HG03439 (cell line): ENCODE results near the gene SCYGR8.
"Not testable (repeated sequence)": the region's sequence is repeated elsewhere in the genome, so short reads cannot be mapped to it uniquely, and the experiment has no call there.

Experiments
- ATAC-seq: cut with Tn5 transposase; IDR thresholded peaks from one replicate; pipeline ENCODE4 v1.9.1; 2021; ENCODE audit warnings: mild to moderate bottlenecking, moderate library complexity; ENCODE audit not compliant: unreplicated experiment

Gene SCYGR8, protein sequence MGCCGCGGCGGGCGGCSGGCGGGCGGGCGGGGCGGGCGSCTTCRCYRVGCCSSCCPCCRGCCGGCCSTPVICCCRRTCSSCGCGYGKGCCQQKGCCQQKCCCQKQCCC

DNA sequence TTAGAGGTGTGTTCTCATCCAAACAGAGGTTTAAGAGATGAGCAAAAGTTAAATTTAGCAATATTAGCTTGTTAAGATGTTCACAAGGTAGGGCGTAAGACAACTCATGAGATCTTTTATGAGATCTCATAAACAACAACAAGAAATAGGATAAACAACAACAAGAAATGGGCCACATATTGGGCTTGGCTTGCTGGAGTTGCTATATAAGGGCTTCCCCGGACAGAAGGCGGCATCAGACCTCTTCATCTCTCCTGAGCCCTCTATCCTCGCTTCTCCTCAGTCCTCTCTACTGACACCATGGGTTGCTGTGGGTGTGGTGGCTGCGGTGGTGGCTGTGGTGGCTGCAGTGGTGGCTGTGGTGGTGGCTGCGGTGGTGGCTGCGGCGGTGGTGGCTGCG is at the start of gene SCYGR8:
SCYGR8 (plus strand) TSS at position 301 of the 400 bp plus-strand sequence; CDS start at position 301, 0 bp downstream.
- no peak for ATAC-seq

DNA sequence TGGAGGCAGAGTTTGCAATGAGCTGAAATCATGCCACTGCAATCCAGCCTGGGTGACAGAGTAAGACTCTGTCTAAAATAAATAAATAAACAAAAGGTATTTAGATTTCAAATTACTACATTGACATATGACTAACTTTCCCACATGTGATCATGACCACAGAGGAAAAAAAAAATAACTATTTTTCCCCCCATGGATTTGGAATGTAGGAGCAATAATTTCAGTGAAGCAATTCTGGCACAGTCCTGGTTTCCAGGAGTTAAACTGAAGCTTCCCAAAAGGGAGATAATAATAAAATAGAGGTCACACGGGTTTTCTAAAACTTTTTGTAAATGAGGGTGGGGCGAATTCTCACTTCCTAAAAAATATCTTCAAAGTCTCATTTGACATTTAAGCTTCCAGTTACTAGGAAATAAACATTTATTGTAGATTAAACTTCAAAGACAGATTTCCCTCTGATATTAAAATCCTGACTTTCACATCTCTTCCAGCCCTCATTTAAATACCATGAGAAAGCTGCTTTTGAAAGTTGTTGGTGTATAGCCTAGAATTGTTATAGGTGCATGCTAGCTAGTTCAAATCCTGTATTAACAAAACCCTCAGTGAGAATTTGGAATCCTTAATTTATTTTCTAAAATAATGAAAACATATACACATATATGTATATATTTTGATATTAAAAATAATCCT is 48.6 kb upstream of the SCYGR8 start:
- no peak for ATAC-seq

DNA sequence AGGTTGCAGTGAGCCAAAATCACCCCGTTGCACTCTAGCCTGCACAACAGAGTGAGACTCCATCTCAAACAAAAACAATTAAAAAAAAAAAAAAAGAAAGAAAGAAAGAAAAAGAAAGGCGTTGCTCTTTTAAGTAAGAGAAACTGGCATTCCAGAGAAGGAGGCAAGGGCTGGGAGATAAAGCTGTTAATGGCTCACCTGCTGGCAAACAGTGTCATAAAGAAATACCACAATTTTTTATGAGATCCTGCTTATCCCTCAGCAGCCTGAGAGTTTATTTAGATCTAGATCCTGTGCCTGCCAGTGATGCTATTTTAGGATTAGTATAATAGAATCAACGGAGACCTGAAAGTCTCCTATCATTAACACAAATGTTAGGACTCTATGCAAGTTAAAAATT is 44.1 kb upstream of the SCYGR8 start:
- ATAC-seq = no peak

DNA sequence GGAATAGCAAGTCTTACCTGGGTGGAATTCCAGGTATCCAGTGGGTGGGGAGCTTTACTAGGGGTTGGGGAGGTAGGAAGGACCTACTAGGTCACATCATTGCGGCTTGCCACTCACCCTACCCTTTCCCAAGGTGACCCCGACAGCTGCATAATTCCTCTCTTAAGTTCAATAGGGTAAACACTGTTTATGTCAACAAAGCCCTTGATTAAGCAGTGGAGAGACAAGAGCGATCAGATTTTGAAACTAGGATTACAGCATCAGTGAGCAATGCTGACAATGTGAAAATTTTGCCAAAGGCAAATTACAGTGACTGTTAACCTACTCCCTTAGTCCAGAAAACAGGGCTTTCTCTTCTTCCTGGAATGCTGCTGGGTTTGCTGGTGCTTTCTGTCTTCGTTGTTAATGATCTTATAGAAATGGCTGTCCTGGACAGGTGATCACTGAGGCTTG is 42.4 kb upstream of the SCYGR8 start:
- ATAC-seq = no peak

DNA sequence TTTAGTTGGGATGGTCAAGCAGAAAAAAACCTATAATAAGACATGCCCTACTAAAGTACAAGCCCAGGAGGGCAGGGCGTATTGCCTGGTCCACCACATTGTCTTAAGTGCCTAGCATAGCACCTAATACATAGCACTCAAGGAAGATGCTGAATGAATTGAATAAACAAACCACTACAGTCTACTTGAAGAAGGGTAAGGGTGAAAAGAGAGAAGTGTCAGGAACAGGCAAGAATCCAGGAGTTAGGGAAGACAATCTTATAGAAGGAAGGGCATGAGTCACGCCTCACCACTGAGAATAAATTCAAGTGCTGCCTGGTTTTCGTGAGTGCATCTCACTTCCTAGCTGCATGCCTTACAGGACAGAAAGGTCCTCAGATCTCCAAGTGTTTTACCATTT is 41.7 kb upstream of the SCYGR8 start:
- no peak for ATAC-seq

DNA sequence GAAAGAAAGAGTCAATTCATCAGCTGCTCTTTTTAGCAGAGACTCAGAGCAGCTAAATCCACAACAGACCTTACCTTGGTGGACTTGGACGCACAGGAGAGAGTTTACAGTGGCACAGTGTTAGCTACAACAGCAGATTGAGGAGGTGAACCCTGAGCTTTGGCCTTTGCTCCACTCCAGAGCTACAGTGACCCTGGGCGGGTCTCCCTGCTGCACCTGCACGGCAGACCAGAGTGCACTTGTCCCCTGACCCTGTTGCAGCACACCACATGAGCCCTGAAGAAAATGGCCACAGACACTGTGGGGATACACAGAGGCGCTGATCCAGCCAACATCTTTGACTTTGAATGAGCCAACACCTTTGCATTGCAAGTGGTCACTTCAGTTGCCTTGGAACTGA is 38.8 kb upstream of the SCYGR8 start:
- ATAC-seq = no peak

DNA sequence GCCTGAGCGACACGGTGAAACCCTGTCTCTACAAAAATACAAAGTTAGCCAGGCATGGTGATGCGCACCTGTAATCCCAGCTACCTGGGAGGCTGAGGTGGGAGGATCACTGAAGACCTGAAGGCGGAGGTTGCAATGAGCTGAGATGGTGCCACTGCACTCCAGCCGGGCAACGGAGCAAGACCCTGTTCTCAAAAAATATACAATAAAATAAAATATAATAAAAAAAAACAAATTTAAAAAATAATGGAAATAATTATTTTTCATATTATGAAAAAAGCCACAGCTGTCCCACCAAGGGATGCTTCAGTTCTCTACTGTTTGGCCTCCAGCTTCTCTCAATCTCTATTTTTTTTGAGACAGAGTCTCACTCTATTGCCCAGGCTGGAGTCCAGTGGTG is 38.3 kb upstream of the SCYGR8 start:
- ATAC-seq = no peak

DNA sequence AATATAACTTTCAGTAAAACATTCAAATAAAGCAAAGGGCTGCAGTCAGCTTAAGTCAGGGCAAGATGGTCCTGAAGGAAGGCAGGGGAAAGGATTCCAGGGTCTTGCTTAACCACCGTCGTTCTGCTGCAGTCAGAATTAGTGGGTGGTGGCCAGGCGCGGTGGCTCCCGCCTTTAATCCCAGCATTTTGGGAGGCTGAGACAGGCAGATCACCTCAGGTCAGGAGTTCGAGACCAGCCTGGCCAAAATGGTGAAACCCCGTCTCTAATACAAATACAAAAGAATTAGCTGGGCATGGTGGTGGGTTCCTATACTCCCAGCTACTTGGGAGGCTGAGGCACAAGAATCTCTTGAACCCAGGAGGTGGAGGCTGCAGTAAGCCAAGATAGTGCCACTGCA is 34.7 kb upstream of the SCYGR8 start:
- ATAC-seq = no peak

DNA sequence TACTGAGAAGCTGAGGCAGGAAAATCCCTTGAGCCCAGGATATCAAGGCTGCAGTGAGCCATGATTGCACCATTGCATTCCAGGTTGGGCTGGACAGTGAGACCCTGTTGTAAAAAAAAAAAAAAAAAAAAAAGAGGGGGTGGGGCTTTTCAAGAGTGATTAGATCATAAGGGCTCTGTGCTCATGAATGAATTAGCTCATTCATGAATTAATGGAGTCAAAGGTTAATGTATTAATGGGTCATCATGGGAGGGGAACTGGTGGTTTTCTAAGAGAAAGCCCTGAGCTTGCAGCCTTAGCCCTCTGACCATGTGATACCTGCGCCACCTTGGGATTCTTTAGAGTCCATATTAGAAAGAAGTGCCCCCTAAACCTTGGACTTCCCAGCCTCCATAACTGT is 32.4 kb upstream of the SCYGR8 start:
- ATAC-seq = no peak

DNA sequence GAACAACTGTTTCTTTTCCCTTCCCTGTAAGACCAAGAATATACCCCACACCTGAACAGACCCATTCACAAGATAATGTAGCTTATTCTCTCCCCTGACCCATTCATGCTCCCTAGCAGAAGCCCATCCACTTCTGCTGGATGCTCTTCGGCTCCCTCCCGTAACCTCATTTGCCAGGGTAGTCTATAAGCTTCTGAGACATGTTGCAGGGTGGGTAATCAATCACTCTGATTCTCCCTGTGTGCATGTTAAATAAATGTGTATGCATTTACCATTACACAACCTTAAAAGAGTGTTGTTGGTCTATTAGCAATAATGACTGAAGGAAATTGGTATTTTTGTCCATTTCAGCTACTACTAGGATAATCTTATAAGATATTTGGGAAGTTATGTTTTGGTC is 29.2 kb upstream of the SCYGR8 start:
- ATAC-seq = no peak

DNA sequence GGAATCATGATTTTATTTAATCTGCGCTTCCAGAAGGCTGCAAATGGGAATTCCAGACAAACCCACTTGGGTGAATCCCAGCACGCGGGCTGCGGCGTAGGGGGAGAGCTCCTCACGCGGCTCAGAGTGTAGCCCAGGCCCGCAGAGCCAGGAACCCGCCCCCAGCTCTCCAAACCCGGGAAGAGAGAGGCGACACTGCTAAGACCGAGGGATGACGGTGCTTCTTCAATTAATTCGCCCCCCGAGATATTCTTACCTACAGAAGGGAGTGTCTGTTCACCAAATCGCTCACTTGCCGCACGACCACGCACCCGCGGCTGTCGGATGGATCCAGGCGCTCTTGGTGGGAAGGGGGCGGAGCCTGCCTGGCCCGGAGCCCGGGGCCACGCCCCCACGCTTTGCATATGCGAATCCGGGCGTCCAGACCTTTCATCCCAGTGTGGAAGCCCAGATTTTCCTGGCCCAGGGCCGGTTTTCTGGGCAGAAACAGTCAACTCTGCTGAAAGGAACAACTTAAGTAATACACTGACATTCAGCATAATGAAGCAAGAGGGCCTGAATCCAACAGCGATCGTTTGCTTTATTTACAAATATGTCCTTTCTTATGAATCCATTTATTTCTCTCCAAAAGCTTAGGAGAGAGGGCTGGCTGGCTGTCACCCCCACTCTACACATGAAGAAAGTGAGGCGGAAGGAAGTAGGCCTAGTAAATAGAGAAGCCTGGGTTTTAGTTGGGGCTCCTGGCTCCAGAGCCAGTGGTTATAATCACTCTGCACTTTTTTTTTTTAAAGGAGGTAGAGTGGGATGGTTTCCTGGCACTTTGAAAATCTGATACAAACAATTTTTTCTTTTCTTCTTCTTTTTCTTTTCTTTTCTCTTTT is 27.8 kb upstream of the SCYGR8 start, which contains the start of gene SLC19A3:
SLC19A3 (minus strand) TSS at position 342 of the 881 bp plus-strand sequence. CDS start 15,710 bp downstream, outside the sequence.
- no peak for ATAC-seq

DNA sequence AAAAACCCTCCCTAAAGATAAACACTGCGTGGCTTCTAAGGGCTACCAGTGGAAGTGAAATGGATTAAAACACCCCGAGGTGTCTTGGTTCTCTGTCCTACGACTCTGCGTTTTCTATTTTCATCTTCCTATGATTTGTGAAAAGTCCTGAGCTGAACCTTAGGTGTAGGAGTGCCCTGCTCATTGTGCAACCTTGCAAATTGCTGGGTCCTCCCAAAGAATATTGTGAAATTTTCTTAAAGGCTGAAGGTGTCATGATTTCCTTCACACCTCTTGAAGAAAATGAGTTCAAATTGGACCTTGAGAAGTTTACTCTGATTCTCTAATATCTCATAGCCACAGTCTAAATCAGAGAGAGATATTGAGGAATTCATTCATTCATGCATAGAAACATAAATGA is 26.1 kb upstream of the SCYGR8 start:
- no peak for ATAC-seq

DNA sequence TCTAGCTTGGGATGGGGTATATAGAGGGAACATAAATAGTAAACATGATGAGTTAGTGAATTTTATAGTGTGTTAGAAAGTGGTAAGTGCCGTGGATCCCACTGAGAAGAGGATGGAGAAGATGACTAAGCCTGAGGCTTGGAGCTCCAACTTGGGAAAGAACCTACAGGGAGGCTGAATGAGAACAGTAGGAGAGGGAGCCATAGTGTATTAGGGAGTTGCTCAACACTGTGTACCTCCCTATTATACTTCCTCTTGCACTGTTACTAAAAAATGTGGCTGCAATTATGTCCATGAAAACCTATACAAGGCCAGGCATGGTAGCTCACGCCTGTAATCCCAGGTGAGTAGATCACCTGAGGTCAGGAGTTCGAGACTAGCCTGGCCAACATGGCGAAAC is 25.0 kb upstream of the SCYGR8 start:
- no peak for ATAC-seq

DNA sequence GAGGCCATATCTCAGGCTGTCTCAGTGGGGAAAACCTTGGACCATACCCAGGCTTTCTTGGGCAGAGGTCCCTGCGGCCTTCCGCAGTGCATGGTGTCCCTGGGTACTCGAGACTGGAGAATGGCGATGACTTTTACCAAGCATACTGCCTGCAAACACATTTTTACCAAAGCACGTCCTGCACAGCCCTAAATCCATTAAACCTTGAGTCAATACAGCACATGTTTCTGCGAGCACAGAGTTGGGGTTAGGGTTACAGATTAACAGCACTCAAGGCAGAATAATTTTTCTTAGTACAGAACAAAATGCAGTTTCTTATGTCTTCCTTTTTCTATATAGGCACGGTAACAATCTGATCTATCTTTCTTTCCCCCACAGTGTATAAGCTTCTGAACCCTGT is 22.9 kb upstream of the SCYGR8 start:
- not testable (repeated sequence) for ATAC-seq

DNA sequence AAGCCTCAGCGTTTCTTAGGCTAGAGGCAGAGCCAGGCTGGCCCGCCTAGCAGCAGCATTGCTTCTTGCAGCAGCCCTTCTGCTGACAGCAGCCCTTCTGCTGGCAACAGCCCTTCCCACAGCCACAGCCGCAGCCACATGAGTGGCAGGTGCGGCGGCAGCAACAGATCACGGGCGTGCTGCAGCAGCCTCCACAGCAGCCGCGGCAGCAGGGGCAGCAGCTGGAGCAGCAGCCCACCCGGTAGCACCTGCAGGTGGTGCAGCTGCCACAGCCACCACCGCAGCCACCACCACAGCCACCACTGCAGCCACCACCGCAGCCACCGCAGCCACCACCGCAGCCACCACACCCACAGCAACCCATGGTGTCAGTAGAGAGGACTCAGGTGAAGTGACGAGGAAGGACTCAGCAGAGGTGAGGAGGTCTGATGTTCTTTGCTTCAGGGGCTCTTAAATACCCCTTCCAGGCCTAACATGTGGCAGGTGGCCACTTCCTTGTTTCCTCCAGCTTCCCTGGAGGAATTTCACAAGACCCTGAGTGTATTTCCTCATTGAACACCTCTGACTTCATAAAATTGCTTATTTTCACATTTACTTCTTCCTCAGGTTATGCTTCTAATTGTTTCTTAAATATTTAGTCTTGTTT is 21.2 kb upstream of the SCYGR8 start, which contains the start of gene SCYGR6:
SCYGR6 (minus strand) TSS at position 364 of the 646 bp plus-strand sequence; CDS start at position 364, 0 bp downstream.
- ATAC-seq = no peak

DNA sequence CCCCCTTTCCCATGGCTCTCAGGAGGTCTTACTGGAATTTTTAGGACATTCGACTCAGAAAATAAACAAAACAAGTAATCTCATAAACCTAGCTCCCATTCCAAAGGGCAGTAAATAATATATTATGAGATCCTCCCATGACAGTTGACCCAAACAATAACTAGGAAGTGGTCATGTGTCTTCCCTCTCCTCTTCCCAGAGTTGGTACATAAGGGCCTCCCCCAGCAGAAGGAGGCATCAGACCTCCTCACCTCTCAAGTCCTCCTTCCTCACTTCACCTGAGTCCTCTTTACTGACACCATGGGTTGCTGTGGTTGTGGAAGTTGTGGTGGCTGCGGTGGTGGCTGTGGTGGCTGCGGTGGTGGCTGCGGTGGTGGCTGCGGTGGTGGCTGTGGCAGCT is 17.7 kb upstream of the SCYGR8 start, which contains the start of gene SCYGR7:
SCYGR7 (plus strand) TSS at position 301 of the 400 bp plus-strand sequence; CDS start at position 301, 0 bp downstream.
- ATAC-seq = no peak

DNA sequence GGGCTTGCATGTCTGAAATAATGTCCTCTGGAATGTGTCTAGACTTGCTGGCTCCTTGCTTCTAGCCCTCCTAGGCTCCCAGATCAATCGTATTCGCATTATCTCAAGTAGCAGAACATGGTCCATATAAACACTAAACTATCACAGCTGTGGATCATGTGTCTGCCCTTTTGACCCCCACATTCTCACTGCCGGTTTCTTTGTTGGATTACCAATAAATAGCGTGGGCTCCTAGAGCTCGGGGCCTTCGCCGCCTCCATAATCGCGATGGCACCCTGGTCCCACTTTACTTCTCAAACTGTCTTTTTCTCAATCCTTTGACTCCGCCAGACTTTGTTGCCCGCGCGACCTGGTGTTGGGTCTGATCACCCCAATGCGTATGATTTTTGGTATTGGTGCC is 6.3 kb upstream of the SCYGR8 start:
- no peak for ATAC-seq

DNA sequence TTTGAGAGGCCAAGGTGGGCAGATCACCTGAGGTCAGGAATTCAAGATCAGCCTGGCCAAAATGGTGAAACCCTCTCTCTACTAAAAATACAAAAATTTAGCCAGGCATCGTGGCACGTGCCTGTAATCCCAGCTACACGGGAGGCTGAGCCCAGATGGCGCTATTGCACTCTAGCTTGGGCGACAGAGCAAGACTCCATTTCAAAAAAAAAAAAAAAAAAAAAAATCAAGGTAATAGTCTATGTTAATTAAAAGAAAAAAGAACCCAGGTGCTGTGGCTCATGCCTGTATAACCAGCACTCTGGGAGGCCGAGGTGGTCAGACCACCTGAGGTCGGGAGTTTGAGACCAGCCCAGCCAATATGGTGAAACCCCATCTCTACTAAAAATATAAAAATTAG is 5.0 kb upstream of the SCYGR8 start:
- not testable (repeated sequence) for ATAC-seq

DNA sequence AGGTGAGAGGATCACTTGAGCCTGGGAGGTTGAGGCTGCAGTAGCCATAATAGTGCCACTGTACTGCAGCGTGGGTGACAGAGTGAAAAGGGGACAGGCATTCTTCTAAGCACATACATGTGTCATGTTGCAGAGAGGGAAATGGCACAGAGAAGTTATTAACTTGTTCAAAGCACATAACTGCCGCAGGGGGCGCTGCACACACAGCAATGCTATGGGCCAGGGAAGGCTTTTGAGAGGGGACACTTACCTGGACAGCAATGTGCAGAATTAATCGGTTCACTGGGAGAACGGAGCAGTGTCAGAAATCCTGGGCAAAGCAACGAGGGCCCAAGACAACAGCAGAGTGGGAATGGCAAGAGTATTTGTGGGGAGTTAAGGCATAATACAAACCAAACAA is 2.4 kb downstream of the SCYGR8 start:
- ATAC-seq = no peak

DNA sequence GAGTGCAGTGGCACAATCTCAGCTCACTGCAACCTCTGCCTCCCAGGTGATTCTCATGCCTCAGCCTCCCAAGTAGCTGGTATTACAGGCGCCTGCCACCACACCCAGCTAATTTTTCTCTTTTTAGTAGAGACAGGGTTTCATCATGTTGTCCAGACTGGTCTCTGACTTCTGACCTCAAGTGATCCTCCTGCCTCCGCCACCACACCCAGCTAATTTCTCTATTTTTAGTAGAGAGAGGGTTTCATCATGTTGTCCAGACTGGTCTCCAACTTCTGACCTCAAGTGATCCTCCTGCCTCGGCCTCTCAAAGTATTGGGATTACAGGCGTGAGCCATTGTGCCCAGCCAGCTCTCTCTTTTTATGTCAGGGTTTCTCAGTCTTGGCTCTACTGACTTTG is 10.6 kb downstream of the SCYGR8 start:
- ATAC-seq = not testable (repeated sequence)
